Astrocyte (in vitro differentiated cells and primary cell): ENCODE measurements around the gene SMIM7.

Experiments
- CTCF ChIP-seq: IDR thresholded peaks from 2 replicates; pipeline ENCODE4 v1.5.1; 2011; ENCODE audit warnings: low read depth, mild to moderate bottlenecking, inconsistent platforms, low read length, moderate library complexity; ENCODE audit not compliant: insufficient read depth
- EZH2 ChIP-seq: IDR thresholded peaks from 2 replicates; pipeline ENCODE4 v1.6.1; 2012; ENCODE audit warnings: mild to moderate bottlenecking, low read length, inconsistent platforms; ENCODE audit not compliant: insufficient read depth

GRCh38 chr19:16654627-16655026, 5.3 kb downstream of the SMIM7 start:
- TF ChIP-seq EZH2 (no peak), CTCF (no peak)
